GM18498 (cell line): ENCODE results near the gene DTNBP1.
"Not testable (repeated sequence)": the region's sequence is repeated elsewhere in the genome, so short reads cannot be mapped to it uniquely, and the experiment has no call there.

Experiments
- ATAC-seq: cut with Tn5 transposase; IDR thresholded peaks from one replicate; pipeline ENCODE4 v1.9.1; 2021; ENCODE audit warnings: mild to moderate bottlenecking, moderate library complexity; ENCODE audit not compliant: unreplicated experiment

The DTNBP1 gene

DNA sequence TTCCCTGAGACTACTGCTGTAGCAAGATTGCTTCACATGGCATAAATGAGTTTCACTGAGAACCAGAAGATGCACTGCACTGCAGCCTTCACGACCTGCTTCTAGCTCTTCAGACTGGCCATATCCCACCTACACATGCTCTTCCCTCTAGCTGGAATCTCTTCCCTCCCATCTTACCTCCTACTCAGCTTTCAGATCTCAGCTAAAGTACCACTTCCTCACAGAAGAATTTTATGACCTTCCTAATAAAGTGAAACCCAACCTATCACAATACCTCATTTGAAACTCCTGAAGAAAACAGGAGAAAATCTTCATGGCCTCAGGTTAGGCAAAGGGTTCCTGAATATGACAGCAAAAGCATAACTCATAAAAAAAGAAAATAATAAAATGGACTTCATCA is 99.9 kb downstream of the DTNBP1 start:
- ATAC-seq, result no peak

DNA sequence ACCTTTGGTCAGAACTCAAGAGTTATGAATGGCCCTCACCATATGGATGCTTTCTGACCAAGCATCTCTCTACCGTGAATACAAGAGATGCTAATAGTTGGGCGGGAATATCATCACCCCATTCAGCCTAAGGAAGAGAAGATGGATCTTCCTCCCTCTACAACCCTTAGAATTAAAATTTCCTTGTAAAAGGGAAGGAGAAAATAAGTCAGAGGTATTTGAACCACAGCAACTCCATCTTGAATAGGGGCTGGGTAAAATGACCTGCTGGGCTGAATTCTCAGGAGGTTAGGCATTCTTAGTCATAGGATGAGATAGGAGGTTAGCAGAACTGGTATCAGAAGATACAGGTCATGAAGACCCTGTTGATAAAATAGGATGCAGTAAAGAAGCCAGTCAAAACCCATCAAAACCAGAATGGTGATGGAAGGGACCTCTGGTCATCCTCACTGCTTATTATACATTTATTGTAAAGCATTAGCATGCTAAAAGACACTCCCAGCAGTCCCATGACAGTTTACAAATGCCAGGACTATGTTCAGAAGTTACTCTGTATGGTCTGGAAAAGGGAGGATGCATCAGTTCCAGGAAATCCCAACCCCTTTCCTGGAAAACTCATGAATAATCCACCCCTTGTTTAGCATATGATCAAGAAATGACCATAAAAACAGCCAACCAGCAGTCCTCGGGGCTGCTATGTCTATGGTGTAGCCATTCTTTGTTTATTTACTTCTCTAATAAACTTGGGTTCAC is 101.2 kb downstream of the DTNBP1 start:
- no peak for ATAC-seq

DNA sequence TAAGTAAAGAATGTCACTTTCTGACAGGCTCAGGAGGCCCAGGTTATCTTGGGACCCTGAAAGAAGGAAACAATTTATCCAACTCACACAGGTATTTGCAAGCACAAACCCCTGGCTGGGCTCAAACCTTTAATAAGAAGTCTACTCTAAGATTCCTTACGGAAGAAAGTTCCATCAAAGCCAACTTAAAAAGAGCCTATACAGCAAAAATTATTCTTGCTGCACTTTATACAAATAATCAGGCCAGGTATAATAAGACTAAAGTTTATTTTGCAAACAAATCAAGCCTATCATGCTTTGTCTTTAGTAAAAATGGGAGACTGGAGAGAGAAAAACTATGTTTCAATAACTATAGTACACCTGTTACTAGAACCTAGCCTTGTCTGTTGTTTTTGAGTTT is 102.1 kb downstream of the DTNBP1 start:
- no peak for ATAC-seq

DNA sequence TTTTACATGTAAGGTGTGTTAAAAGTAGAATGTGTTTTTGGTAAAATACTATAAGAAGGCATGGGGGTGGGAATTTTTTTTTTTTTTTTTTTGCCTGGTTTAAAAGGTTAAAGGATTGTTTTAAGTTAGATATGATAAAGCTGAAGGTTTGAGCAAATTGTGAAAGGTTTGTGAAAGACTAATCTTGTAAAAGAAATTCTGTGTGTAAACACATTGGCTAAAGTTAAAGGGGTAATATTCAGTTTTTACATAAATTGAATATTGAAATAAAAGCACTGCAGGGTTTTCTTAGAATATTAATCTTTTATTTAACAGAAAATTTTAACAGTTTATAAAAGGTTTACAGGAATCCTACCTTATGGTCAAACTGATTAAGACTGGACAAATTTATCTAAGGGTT is 105.7 kb downstream of the DTNBP1 start:
- ATAC-seq, result no peak

DNA sequence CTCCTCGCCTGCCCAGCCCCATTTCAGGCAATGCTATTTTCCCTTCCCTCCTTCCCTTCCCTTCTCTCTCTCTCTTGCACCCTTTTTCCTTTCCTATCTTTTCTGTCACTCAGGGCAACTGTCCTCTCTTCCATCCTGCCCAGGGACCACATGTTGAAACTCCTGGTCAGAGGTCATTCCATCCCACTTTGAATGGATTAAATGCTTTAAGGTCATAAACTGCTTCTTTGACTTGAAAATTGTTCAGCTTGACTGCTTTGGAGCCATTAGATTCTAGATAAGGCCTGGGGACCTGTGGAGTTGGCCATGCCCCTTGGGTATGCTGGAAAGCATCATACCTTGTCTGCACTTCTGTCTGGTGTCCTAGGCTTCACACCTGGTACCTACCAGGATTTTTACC is 106.1 kb downstream of the DTNBP1 start:
- ATAC-seq, result no peak

DNA sequence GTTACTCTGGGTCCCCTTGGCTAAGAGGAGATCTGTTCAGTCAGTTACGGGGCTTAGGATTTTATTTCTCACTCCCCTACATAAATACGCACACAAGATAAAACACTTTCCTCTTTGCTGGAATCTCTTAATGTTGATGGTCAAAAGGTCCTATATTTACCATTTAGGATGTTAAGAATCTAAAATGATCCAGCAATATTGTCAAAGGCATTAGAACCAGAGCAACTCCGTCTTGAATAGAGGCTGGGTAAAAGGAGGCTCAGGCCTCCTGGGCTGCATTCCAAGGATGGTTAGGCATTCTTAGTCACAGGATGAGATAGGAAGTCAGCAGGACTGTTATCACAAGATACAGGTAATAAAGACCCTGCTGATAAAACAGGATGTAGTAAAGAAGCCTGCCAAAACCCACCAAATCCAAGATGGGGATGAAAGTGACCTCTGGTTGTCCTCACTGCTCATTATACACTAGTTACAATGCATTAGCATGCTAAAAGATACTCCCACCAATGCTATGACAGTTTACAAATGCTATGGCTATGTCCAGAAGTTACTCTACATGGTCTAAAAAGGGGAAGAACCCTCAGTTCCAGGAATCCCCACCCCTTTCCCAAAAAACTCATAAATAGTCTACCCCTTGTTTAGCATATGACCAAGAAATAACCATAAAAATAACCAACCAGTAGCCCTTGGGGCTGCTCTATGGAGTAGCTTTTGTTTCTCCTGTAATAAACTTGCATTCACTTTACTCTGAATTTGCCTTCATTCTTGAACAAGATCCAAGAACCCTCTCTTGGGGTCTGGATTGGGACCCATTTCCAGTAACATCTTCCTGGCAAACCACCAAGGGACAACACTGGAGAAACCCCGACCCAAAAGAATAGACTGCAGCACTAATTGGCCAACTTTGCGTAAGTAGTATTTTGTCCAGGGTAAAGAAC is 107.5 kb downstream of the DTNBP1 start:
- no peak for ATAC-seq

DNA sequence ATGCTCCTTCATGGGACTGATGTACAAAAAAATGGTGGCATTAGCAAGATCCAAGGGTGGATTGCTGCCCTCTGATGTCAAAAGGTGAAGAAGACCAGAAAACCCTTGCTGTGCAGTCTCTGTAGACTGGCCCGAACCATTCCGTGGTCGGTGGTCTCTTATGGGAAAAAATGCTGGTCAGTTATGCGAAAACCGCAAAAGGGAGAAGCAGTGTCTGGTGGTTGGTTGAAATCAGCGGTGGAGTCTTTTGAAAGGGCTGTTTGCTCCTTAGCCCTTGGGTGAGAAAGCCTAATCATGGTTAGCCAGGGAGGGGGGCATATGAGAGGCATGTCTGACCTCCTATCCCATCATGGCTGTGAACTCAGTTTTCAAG is 108.1 kb downstream of the DTNBP1 start:
- ATAC-seq, result no peak

DNA sequence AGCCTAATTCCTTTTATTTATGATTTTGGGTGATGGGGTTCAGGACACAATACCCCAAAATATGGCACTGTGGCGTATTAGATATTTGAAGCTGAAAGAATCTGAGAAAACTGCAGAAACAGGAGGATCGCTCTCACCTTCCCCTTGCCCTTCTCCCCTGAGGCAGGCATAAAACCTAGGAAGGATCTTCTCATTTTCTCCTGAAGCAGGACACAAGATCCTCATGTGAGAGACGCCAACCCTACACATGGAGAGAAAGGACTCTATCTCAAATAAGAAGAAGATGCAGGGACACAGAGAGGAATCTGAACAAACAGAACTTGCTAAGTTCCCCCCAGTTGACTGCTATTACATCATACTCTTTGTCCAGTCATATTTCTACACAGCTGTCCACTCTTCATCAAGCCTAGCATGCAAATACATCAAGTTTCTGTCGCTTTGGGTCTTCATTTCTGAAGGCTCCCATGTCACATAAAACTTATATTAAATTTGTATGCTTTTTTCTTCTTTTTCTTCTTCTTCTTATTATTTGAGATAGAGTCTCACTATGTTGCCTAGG is 109.0 kb downstream of the DTNBP1 start:
- no peak for ATAC-seq

DNA sequence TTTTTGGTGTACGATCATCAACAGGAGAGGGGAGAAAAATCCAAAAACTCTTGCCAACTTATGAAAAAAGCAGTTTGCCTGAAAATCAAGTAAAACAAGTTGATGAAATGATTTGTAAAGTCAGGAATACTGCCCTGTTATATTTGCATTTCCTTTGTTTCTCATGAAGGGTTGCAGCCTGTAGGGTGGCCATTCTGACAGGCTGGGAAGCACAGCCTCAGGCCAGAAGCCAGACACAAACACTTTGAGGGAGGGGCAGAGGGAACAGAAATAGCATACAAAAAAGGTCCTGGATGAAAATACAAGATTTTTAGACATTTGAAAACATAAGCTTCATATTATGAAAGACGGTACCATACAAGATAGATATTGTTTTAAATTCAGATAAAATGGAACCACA is 109.8 kb downstream of the DTNBP1 start:
- ATAC-seq, result no peak

DNA sequence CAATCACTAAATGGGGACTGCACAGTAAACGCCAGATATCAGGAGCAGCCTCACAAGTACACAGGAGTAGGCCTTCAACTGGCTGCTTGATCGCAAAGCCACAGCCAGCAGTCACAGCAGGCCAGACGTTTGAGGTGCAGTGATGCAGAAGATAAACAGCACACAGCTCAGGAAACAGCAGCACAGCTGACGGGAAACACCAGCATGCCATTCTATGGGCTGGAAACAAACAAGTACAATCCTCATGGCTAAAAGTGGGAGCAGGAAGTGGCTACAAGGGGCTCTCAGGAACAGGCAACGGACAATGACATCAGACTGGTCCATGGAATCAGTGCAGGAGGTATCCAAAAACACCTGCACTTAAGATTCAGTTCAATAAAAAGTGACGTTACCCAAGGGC is 111.0 kb downstream of the DTNBP1 start:
- no peak for ATAC-seq

DNA sequence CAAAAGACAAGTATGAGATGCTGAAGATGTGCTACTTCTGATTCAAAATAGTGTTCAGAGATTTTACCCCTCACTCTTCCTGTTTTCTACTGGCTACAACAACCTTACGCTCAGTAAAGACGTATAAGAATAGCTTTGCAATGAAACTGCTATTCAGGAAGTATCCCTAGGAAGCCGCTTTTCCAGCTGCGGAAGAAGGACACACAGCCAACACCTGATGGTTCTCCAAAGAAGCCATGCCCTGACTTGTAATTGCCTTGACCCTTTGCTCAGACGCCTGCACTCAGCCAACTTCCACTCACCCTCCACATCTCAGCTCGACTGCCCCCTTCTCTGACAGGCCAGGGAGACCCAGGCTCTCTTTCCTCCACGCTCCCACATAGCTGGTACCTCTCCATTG is 111.6 kb downstream of the DTNBP1 start:
- ATAC-seq, result no peak

DNA sequence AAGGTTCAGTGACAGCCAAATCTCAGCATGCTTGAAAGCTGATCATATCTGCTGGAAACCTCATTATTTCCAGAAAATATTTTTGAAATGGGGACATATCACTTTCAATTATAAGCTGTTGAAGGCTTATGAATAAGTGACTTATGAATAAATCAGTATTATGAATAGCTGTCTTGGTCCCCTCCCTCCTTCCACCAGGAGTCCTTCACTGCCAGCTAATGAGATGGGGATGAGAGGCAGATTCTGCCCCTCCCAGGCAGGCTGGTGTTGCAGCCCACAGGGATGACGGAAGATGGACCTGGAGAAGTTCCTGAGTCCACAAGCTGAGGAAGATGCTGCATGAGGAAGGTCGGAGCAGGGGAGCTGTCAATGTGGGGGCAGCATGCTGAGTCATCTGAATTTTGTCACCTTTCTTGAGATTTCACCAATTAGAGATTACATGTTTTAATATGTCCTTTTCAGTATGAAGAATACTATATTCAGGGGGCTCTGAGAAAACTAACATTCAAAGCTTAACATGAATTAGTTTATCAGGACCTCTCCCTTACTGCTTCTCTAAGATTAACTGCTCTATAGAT is 112.2 kb downstream of the DTNBP1 start:
- ATAC-seq, result no peak

DNA sequence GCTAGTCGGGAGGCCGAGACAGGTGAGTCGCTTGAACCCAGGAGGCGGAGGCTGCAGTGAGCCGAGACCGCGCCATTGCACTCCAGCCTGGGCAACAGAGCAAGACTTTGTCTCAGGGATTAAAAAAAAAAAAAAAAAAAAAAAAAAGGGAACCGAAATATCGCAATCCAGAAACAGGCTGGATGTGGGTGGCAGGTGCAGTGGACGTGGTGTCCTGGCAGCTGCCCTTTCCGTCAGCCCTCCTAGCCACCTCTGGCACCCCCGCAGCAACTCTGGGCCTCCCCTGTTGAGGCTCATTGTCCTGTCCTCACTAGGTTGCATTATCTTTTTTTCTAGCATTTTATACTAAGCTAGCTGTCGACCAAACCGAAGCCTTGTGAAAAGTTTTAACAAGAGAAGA is 113.5 kb downstream of the DTNBP1 start:
- no peak for ATAC-seq

DNA sequence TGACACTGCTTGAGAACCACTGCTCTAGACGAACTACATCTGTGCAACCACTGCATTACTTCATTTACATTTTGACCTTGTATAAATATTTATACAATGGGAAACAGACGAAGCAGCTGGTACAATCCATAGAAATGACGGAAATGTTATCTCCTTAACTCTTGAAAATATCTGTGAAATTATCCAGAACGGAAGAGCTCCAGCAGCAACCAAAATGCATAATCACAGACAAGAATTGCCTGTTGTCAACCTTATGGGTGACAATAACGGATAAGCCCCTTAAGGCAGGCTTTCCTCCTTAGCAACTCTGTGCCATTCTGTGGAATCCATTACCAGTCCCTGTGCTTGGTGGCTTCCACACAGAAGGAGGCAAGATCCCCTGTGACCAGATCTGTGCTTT is 115.4 kb downstream of the DTNBP1 start:
- ATAC-seq, result no peak

DNA sequence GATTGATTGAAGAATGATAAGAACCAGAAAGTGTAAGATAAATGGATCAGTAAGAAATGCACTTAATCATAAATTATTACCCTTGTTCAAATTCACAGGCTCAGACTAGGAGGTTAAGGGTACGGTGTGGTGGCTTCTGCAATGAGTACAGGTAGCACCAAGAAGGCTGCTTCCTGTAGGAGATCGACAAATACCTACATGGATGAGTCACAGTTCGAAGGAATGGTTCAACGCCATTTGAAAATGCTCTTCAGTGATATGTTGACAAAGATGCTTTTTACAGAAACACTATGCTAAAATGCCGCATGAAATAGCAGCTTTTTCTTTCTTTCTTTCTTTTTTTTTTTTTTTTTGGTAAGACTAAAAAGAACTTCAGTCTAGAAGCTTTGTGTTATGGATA is 116.2 kb downstream of the DTNBP1 start:
- no peak for ATAC-seq

DNA sequence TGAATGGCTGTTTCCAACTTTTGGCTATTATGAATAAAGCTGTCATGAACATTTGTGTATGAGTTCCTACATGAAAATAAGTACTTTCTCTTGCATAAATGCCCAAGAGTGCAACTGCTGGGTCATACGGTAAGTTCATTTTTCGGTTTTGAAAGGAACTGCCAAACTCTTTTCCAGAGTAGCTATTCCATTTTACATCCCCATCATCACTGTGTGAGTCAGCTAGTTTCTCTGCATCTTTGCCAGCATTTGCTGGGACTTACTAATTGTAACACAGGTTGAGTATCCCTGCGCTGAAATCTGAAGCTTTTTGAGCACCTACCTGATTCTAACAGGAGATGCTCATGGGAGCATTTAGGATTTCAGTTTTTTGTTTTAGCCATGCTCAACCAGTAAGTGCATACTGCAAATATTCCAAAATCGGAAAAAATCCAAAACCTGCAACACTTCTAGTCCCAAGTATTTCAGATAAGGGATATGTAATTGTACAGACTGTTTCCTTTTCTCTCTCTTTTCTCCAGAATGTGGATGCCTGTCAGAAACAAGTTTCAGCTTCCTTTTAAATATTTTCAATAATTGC is 118.4 kb downstream of the DTNBP1 start:
- ATAC-seq, result no peak

DNA sequence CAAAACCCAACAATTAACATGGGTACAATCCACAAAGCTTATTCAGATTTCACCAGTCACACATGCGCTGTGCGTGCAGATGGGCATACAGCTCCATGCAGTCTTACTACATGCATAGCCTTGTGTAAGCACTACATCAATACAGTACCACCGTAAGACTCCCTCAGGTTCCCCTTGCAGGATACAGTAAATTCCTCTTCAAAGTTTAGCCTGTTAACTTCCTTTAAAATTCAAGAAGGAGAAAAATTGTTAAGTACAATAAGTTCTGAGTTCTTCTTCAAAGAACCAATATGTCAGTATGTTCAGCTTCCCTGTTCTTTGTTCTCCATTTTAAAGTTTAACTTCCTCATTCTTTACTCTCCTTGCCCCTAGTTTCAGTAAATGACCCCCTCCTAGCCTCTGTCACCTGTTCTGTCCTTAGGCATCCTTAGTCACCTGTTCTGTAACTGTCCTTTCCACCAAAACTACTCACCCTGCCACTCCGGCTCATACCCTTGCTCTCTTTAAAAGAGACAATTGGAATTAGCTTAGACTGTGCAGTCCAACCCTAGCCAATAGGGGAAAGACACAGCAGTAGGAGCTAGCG is 119.4 kb downstream of the DTNBP1 start:
- not testable (repeated sequence) for ATAC-seq

DNA sequence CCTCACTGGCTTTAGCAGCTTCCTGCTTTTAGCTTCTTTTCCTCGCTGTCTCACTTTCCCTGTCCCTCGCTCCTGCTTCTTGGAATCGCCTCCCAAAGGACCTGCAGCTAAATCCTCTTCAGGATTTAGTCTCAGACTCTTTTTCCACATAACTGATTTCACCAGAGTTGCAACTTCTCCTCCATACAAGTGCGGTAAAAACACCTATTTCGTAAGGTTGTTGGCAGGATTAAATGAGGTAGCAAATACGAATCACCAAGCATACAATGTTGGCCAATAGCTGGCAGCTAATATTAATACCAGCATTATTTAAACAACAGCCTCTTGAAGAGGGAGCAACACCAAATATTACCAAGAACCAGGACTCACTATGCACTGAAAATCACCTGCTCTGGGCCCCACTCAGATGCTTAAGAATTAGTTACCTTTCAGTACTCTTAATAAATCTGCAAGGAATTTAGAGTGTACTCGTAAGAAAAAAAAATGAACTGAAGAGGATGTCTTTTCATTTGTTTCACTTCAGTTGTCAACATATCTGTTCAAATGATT is 123.0 kb downstream of the DTNBP1 start:
- no peak for ATAC-seq

DNA sequence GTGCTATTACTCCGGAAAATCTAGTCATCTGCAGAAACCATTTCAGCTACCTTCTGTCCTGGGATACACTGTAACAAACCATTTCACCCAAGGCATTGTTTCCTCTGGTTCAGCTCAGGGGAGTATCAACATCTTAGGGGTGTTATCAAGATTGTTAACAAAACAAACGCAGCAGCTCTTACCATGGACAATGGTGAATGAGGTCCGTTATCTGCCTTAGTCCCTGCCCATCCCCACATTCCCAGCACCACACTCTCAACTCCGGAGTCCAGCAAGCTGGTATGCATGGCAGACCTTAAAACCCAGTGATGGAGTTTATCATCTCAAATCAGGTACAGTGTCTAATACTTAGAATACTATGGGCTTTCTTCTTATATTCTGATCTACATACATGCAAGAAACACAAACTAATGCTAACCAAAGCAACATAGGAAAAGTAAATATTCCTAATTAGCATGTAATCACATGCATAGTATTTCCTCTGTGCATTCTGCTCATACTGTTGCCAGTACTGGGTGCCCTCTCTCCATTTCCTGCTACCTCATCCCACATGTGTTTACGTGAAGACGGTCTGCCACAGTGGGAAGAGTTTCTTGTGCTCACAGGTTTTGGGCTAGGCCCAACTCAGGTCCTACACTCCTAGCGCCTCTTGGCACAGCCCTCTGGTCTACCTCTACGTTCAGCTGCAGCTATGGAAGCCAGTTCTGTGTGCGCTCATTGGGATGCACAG is 123.9 kb downstream of the DTNBP1 start:
- ATAC-seq, result no peak

DNA sequence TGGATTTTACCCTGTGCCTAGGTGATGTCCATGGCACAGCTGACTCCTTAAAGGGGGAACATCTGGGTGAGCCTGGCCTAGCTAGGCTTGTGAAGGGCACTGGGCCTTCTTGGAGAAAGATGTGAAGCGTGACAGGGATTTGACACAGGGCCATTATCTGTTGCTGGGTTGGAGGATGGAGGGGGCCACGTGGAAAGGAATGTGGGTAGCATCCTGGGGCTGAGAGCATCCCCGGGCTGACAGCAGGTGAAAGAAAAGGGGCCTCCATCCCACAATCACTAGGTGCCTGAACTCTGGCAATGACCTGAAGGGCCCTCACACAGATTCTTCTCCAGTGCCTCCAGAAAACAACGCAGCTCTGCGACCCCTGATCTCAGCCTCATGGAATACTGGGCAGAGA is 124.7 kb downstream of the DTNBP1 start:
- ATAC-seq, result no peak
